Stimulated activated naive CD8-positive, alpha-beta T cell treated with anti-CD3 and anti-CD28 coated beads, Interleukin-15, Interleukin-2, amounts not matched to agents 100 ng/mL and 50 ng/mL, for 24 hours (primary cell): ENCODE measurements around the gene ITGA1.

Experiments
- H3K27ac Mint-ChIP-seq: one replicate; pipeline ENCODE4 v1.8.0; 2021; ENCODE audit warnings: mild to moderate bottlenecking, mixed read lengths
- H3K27me3 Mint-ChIP-seq: one replicate; pipeline ENCODE4 v1.8.0; 2021; ENCODE audit warnings: mixed read lengths
- H3K36me3 Mint-ChIP-seq: one replicate; pipeline ENCODE4 v1.8.0; 2021; ENCODE audit warnings: low read depth, mixed read lengths
- H3K4me1 Mint-ChIP-seq: one replicate; pipeline ENCODE4 v1.8.0; 2021; ENCODE audit warnings: low read depth, mixed read lengths
- H3K4me3 Mint-ChIP-seq: one replicate; pipeline ENCODE4 v1.8.0; 2021; ENCODE audit warnings: mild to moderate bottlenecking, mixed read lengths
- H3K9me3 Mint-ChIP-seq: one replicate; pipeline ENCODE4 v1.8.0; 2021; ENCODE audit warnings: mixed read lengths

Gene ITGA1

DNA sequence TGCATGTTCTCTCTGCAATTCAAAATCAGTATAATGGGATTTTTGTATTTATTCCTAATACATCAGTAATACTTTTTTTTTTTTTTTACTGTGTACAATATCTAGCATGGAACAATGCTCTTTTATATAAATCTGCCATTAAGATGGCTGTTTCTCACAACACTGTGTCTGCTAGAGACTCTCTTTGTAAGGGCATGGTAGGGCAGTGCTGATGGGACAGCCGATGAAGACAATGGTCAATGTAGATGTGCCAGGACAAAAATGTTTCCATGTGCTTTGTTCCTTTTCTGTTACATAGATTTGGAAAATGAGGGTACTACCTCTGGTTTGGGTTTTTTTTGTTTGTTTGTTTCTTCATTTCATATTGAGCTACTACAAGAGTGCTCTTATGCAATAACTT is 106.1 kb downstream of the ITGA1 start:
- Mint-ChIP-seq H3K4me3 (no peak overlapping the region), H3K4me1 (no peaks in the 10 kb centered on the region), H3K36me3 (no peaks in the 10 kb centered on the region), H3K27me3 (no peaks in the 10 kb centered on the region), H3K27ac (no peak overlapping the region), H3K9me3 (no peaks in the 10 kb centered on the region)

DNA sequence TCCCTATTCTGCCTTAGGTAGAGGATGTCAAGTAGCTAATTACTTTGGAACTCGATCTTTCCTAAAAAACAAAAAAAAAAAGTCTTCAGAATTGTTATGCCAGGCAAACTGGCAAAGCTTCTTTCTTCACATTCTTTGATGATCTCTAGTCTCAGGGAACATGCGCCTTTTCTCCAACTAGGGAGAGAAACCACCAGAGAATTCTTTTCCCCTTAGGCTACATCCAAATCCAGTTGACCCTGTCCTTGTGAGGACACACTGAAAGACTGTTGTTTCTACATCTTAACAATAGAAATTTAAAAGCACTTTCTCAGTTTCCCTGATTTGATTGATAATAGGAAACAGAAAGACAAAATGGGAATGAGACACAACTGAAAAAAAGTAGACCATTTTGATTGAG is 106.7 kb downstream of the ITGA1 start:
- Mint-ChIP-seq H3K4me3 (no peak overlapping the region), H3K36me3 (no peaks in the 10 kb centered on the region), H3K9me3 (no peaks in the 10 kb centered on the region), H3K4me1 (no peaks in the 10 kb centered on the region), H3K27me3 (no peaks in the 10 kb centered on the region), H3K27ac (no peak overlapping the region)

DNA sequence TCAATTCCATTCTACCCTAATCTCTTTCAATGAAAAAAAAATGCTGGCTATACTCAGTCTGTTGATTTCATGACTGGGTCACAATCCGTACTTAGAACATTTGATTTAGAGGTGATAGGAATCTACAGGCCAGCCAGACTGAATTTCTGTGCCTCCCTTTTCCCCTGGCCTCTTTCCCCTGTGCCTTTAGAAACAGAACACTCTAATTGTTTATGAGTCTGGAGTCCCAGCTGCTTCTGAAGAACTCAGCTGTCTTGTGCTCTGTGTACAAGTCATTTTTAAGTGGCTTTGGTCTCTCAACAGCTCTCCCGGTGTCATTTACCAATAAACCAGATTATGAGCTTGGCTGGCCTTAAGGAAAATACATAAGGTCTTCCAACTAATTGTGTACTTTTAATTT is 107.4 kb downstream of the ITGA1 start:
- no peak overlapping the region for H3K4me3 Mint-ChIP-seq
- H3K4me1 Mint-ChIP-seq: no peaks in the 10 kb centered on the region
- H3K27me3 Mint-ChIP-seq: no peaks in the 10 kb centered on the region
- no peak overlapping the region for H3K27ac Mint-ChIP-seq
- no peaks in the 10 kb centered on the region for H3K36me3 Mint-ChIP-seq
- no peaks in the 10 kb centered on the region for H3K9me3 Mint-ChIP-seq

DNA sequence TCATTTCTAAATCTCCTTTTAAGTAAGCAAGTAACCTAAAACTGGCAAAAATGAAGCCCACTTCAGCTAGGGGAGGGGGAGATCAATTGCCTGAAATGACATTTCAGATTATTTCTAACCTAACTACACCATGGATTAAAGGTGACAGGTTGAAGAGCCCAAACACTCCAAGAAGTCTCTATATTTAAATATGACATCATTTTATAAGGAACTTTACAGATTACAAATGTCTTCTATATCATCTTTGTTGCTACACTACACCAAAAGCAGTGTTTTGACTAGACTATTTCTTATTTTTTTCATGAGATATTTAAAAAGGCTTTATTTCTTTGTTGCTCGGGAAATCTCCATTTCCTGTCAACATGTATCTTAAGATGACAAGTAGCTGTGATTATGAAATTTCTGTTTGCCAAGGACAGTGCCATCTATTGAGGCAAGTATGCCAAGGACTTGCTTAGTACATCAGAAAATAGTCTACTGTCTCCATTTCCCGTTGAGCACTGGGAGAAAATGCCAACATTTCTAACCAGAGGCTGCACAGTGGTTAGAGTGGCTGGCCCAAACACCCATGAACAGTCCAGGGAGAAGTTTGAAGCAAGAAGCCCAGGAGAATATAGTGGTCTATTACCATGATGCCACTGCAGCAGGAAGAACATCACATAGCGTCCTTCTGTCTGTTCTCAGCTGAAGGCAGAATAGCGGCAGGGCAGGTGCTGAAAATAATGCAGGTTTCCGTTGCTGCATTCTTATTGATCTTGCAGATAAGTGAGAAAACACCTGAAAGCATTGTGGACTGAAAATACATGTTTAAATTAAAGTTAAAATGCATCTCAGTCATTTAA is 108.1 kb downstream of the ITGA1 start:
- Mint-ChIP-seq H3K27me3 (no peaks in the 10 kb centered on the region), H3K4me1 (no peaks in the 10 kb centered on the region), H3K9me3 (peaks cover under 1% of the 10 kb centered on the region), H3K27ac (no peak overlapping the region), H3K4me3 (no peak overlapping the region), H3K36me3 (peaks cover under 1% of the 10 kb centered on the region)

DNA sequence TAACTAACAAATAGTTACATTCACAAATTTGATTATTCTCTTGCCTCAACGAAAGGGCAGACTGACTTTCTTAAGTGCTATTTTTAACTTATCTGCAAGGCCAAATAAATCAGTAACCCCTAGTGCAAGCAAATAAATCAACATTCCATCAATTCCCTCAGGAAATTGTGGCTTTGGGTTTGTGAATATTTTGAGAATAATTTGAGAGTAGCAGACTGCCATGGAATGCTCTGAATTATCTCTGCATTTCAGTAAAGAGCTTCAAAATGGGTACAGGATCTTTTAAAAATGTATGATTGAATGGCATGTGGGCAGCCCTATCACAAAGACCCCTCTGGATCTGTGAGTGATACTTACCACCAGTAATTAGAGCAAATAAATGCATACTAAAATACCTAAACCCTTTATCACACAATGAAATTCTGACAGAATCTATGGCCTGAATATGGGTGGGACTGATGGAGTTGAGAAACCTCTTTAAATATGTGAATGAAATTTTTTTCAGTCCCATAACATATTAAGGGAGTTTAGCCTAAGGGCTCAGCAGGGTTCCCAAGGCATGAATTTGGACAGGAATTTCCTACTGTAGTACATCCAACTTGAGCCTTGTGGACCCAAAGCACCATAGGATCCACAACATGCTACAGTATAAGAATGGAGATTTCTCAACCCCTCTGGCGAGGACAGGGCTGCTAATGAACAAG is 109.0 kb downstream of the ITGA1 start:
- Mint-ChIP-seq H3K27ac (no peak overlapping the region), H3K4me3 (no peak overlapping the region), H3K4me1 (no peaks in the 10 kb centered on the region), H3K27me3 (no peaks in the 10 kb centered on the region), H3K9me3 (peaks cover 5% of the 10 kb centered on the region), H3K36me3 (peaks cover 6% of the 10 kb centered on the region)

DNA sequence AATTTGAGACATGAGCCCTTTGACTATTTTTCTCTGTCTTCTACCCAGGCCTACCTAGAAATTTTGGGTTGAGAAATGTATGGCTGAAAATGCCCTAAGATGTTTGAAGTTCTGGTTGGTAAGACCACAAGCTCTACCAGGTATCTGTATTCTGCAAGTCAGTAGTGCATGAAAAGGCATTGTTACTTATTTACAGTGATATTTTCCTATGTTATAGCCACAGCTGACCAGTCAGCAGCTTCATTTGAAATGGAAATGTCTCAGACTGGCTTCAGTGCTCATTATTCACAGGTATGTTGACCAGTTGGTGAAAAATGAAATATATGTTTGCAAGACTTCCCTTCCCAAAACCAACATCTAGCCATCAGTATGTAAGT is 109.5 kb downstream of the ITGA1 start:
- no peak overlapping the region for H3K4me3 Mint-ChIP-seq
- H3K27ac Mint-ChIP-seq: no peak overlapping the region
- H3K9me3 Mint-ChIP-seq: peaks cover 5% of the 10 kb centered on the region
- H3K4me1 Mint-ChIP-seq: no peaks in the 10 kb centered on the region
- peaks cover 10% of the 10 kb centered on the region for H3K36me3 Mint-ChIP-seq
- no peaks in the 10 kb centered on the region for H3K27me3 Mint-ChIP-seq

DNA sequence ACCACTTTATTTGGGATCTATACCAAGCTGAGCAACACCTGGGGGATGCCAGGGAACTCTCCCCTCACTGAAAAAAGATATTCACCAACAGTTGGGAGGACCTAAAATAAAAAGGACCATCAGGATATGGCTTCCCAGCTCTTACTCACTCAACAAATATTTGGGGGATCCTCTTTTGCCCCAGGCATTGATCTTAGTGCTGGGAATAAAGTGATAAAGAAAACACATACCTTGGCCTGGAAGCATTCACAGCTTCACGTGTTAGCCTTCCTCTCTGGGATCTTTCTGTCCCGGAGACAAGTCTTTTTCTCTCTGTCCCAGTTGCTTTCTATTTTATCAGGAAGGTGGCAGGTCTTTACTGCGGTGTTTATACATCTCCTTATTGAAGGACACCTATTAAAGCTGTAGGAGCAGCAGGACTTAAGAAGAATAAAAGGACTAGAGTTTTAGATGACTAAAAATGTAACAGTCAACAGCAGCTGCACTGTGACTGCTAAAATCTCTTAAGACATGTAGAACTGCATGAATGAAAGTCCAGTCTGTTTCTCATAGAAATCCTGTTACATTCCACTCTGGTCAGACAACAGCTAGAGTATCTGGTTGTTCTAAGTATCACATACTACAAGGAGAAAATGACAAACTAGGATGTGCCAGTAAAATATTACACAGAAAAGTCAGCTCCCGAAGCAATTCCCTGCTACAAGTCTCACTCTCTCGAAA is 111.4 kb downstream of the ITGA1 start:
- Mint-ChIP-seq H3K36me3 (peaks cover 10% of the 10 kb centered on the region), H3K27ac (no peak overlapping the region), H3K4me3 (no peak overlapping the region), H3K4me1 (no peaks in the 10 kb centered on the region), H3K27me3 (no peaks in the 10 kb centered on the region), H3K9me3 (peaks cover 5% of the 10 kb centered on the region)

DNA sequence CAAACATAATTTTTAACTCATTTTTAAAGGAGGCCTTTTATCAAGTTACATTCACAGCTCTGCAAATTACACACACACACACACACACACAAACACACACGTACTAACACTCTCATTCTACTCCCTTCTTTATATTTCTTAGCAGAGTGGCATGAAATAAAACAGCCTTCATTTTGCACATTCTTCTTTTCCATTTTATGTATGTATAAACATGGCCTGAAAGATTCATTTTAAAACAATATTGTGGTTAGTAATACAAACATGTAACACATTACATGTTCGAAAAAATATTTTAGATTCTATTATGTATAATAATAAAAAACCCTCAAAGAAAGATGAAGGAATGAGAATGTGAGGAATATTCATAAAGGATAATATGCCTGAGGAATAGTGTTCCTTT is 115.4 kb downstream of the ITGA1 start:
- peaks cover 5% of the 10 kb centered on the region for H3K9me3 Mint-ChIP-seq
- H3K36me3 Mint-ChIP-seq: peaks cover 10% of the 10 kb centered on the region
- H3K27ac Mint-ChIP-seq: no peak overlapping the region
- no peaks in the 10 kb centered on the region for H3K4me1 Mint-ChIP-seq
- no peak overlapping the region for H3K4me3 Mint-ChIP-seq
- no peaks in the 10 kb centered on the region for H3K27me3 Mint-ChIP-seq

DNA sequence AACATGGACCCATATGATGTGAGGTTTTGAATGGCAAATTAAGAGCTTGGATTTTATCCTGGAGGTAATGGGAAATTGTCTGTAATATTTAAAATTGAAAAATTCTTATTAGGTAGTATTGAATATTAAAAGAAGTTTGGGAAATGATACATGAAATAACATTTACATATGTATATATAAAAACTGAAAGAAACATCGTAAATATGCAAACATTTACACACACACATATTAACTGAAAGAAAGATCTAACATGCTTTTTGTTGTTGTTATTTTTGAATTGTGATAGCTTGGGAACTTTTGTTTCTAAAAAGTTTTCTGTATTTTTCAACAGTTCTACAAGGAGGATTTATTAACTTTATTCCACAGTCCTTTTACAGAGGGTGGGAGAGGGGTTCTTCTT is 118.6 kb downstream of the ITGA1 start:
- Mint-ChIP-seq H3K9me3 (no peaks in the 10 kb centered on the region), H3K36me3 (peaks cover 5% of the 10 kb centered on the region), H3K4me3 (no peak overlapping the region), H3K27ac (no peak overlapping the region), H3K27me3 (no peaks in the 10 kb centered on the region), H3K4me1 (no peaks in the 10 kb centered on the region)

DNA sequence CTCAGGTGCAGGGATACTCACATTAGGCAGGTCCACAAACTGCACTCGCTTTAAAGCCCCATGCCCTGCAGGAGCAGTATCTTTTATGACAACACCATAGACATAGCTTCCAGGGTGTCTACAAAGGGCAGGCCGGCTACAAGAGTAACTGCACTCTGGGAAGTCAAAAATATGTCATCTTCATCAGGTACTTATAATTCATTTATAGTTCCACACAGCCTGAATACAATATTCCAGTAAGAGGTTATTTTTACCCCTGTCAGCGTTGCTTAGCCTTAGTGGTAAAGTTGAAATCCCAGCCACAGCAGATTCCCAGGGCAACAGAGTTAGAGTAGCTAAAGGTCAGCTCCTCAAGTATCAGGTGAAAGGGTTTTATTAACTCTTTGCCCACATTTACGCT is 119.1 kb downstream of the ITGA1 start:
- Mint-ChIP-seq H3K36me3 (peaks cover 2% of the 10 kb centered on the region), H3K4me1 (no peaks in the 10 kb centered on the region), H3K27me3 (no peaks in the 10 kb centered on the region), H3K9me3 (no peaks in the 10 kb centered on the region), H3K4me3 (no peak overlapping the region), H3K27ac (no peak overlapping the region)

DNA sequence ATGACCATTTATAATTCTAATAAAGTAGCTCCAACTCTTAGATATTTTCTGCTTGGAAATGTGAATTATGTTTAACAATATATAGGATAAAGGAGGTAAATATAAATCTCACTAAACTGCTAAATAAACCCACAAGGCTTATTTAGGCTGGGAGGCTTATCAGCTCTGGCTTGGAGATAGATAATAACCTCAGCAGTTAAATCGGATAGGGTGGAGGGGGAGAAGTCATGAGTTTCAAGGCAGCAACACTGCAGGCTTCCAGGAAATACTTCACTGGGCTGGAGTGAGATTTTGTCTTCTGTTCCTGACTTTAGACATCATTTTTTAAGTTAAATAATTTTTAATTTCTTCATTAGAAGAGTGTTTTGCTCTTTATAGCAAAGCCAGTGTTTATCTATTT is 121.5 kb downstream of the ITGA1 start:
- Mint-ChIP-seq H3K4me1 (no peaks in the 10 kb centered on the region), H3K27ac (no peak overlapping the region), H3K9me3 (no peaks in the 10 kb centered on the region), H3K4me3 (no peak overlapping the region), H3K36me3 (no peaks in the 10 kb centered on the region), H3K27me3 (no peaks in the 10 kb centered on the region)

DNA sequence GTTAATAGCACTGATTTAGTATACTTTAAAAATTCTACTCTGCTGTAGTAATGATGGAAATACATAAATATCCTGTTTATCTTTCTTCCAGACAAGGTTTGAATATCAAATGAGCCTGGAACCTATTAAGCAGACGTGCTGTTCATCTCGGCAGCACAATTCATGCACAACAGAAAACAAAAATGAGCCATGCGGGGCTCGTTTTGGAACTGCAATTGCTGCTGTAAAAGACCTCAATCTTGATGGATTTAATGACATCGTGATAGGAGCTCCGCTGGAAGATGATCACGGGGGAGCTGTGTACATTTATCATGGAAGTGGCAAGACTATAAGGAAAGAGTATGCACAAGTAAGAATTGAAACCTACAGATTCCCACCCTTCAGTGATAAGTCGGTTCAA is 122.4 kb downstream of the ITGA1 start:
- Mint-ChIP-seq H3K27ac (no peak overlapping the region), H3K27me3 (no peaks in the 10 kb centered on the region), H3K4me3 (no peak overlapping the region), H3K36me3 (no peaks in the 10 kb centered on the region), H3K4me1 (peaks cover 4% of the 10 kb centered on the region), H3K9me3 (no peaks in the 10 kb centered on the region)

DNA sequence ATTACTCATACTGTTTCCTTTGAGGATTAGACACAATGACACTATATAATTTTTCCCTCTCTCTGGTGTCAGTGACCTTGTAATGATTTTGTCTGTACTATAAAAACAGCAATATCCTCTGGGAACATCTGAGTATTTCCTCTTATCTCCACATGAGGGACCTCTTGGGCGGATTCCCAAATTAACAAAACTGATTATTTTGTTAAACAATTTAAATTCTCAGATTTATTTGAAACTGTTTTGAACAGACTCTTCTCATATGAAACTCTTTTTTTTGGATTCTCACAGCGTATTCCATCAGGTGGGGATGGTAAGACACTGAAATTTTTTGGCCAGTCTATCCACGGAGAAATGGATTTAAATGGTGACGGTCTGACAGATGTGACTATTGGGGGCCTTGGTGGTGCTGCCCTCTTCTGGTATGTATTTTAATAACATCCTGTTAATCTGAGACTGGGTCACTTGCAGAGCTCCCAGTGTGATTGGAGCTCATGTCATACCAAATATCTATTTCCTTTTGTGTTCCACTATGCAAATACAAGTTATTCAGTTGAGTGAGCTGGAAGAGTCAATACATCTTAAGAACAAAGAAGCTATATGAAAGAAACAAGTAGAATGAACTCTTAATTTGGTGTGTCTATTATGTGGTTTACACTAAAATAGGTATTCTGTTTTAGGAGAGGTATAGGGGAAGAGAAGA is 127.6 kb downstream of the ITGA1 start:
- H3K36me3 Mint-ChIP-seq: no peaks in the 10 kb centered on the region

DNA sequence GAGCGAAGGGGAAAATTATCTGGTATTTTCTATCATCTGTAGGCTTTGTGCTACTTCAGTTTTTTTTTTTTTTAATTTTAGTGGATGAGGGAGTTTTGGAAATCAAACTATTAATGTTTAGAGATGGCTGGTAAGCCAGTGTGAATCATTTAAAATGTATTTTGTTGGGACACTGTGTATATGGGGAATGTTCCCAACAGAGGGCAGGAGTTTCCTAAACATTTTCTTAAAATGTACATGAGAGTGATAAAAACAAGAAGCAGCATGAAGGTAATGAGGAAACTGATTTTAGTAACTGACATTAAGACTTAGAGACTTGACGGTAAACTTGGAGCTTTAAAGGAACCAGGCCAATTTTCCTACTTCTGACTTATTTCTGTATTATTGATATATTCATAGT is 133.2 kb downstream of the ITGA1 start:
- H3K9me3 Mint-ChIP-seq: no peaks in the 10 kb centered on the region
- H3K27me3 Mint-ChIP-seq: no peaks in the 10 kb centered on the region
- no peak overlapping the region for H3K27ac Mint-ChIP-seq
- H3K4me1 Mint-ChIP-seq: no peaks in the 10 kb centered on the region
- no peak overlapping the region for H3K4me3 Mint-ChIP-seq
- no peaks in the 10 kb centered on the region for H3K36me3 Mint-ChIP-seq

More for the DNA sequence above, 127.6 kb downstream of the ITGA1 start:
- Mint-ChIP-seq H3K4me1 (peaks cover 9% of the 10 kb centered on the region), H3K27me3 (no peaks in the 10 kb centered on the region), H3K4me3 (peak overlapping the region; percentile 60), H3K27ac (no peak overlapping the region), H3K9me3 (no peaks in the 10 kb centered on the region)

DNA sequence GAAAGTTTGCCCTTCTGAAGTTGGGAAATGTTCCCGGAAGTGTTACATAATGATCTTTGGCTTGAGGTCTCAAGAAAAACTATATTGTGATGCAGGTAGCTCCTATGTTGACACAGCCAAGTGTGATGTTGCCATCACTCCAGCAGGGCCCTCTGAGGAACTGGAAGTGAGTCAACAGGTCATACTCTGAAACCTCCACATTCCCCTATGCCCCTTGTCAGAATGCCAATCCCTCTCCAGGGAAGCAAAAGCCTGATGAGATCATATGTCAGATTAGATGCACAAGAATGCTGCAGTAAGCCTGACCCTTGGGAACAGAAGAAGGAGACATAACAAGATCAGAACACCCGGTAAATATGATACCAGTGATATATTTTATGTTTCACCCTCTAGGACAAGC is 134.7 kb downstream of the ITGA1 start:
- H3K4me3 Mint-ChIP-seq: no peak overlapping the region
- no peaks in the 10 kb centered on the region for H3K36me3 Mint-ChIP-seq

More for the DNA sequence above, 134.7 kb downstream of the ITGA1 start:
- Mint-ChIP-seq H3K27me3 (no peaks in the 10 kb centered on the region), H3K4me1 (no peaks in the 10 kb centered on the region), H3K27ac (no peak overlapping the region), H3K9me3 (no peaks in the 10 kb centered on the region)
